K562 (cell line): ENCODE data around the gene RERE. TPM values are rescaled to one million over a fixed set of nuclear protein-coding genes. Genes with fewer than 3 reads are reported as not detected.

Experiments
- ATF2 ChIP-seq: sonication (generic); formaldehyde crosslinking; IDR thresholded peaks from 2 replicates; pipeline ENCODE4 v1.8.1; 2022; ENCODE audit warnings: missing genetic modification reagents
- ATF7 ChIP-seq: fragments of 450-650 bp; IDR thresholded peaks from 2 replicates; pipeline ENCODE4 v1.7.1; 2014; ENCODE audit warnings: mild to moderate bottlenecking, moderate library complexity
- CBFA2T2 ChIP-seq: fragments of 450-650 bp; conservative IDR thresholded peaks from 2 replicates; pipeline ENCODE4 v1.6.1; 2017; ENCODE audit warnings: mild to moderate bottlenecking
- CREM ChIP-seq: IDR thresholded peaks from 2 replicates; pipeline ENCODE4 v1.6.1; 2014; ENCODE audit warnings: antibody characterized with exemption, low read depth
- CTCF ChIP-seq, 3 experiments: IDR thresholded peaks in 2 of 3; conservative IDR thresholded peaks in 1 of 3; 2 replicates each; pipeline ENCODE4 v1.5.1; 2011 to 2012; ENCODE audit warnings: low read length in 3 of 3, mild to moderate bottlenecking in 3 of 3, control low read depth in 2 of 3, improper control_type of control experiment in 1 of 3, inconsistent platforms in 1 of 3, low read depth in 1 of 3, mixed read lengths in 1 of 3, moderate library complexity in 1 of 3; ENCODE audit not compliant: insufficient read depth in 2 of 3
- GATA2 ChIP-seq: sonication (generic); formaldehyde crosslinking; IDR thresholded peaks from 2 replicates; pipeline ENCODE4 v1.4.0; 2020; ENCODE audit warnings: mild to moderate bottlenecking, missing genetic modification reagents
- GTF2E2 ChIP-seq: fragments of 200-800 bp; sonication (Bioruptor generic); IDR thresholded peaks from 2 replicates; pipeline ENCODE4 v1.6.1; 2016; ENCODE audit warnings: missing genetic modification characterization, missing compliant biosample characterization
- HES1 ChIP-seq: fragments of 450-650 bp; IDR thresholded peaks from 2 replicates; pipeline ENCODE4 v1.6.1; 2016; ENCODE audit warnings: low read depth, mild to moderate bottlenecking, moderate library complexity
- MCM7 ChIP-seq, 2 experiments: fragments of 450-650 bp; IDR thresholded peaks; 2 replicates each; pipeline ENCODE4 v1.6.1; 2016 to 2018
- MECOM ChIP-seq: fragments of 250-450 bp; sonication (Bioruptor Pico); IDR thresholded peaks from 2 replicates; pipeline ENCODE4 v1.8.0; 2022; ENCODE audit warnings: inconsistent platforms
- NUFIP1 ChIP-seq: fragments of 450-650 bp; IDR thresholded peaks from 2 replicates; pipeline ENCODE4 v1.6.1; 2018; ENCODE audit not compliant: partially characterized antibody
- PYGO2 ChIP-seq: fragments of 450-650 bp; IDR thresholded peaks from 2 replicates; pipeline ENCODE4 v1.6.1; 2016; ENCODE audit warnings: mild to moderate bottlenecking, missing genetic modification characterization, moderate library complexity, missing compliant biosample characterization
- TAF1 ChIP-seq: IDR thresholded peaks from 2 replicates; pipeline ENCODE4 v1.6.1; 2011; ENCODE audit warnings: mild to moderate bottlenecking, low read length, moderate library complexity; ENCODE audit not compliant: insufficient read depth, control insufficient read depth, severe bottlenecking; ENCODE audit errors: extremely low read depth
- ZBTB49 ChIP-seq: sonication (generic); formaldehyde crosslinking; IDR thresholded peaks from 2 replicates; pipeline ENCODE4 v1.8.0; 2022; ENCODE audit warnings: missing genetic modification reagents, mild to moderate bottlenecking, borderline replicate concordance
- ZNF175 ChIP-seq: fragments of 200-800 bp; sonication (Bioruptor generic); IDR thresholded peaks from 2 replicates; pipeline ENCODE4 v1.6.1; 2016; ENCODE audit warnings: low read depth, mild to moderate bottlenecking, missing genetic modification characterization, missing compliant biosample characterization
- polyA plus RNA-seq, 8 experiments: library from polyadenylated mRNA; depleted of rRNA in 4 of 8; stranded (reverse) in 5 of 8; unstranded in 3 of 8; fragments of >200 nt; fragmentation: Nextera tagmentation in 2 of 8; fragmentation: Illumina TruSeq in 1 of 8; extraction: Ambion mirVana in 2 of 8; extraction: Trizol in 1 of 8; gene quantifications; 2 replicates each; pipeline versions ENCODE4 v1.2.1 to v1.2.3, GENCODE V29; 2011 to 2014; ENCODE audit warnings: inconsistent platforms in 1 of 8, missing spikeins in 1 of 8
- total RNA-seq, 7 experiments: library from RNA; depleted of rRNA in 6 of 7; stranded (reverse); fragments of >200 nt in 6 of 7; fragmentation: Illumina TruSeq in 2 of 7; extraction: Trizol in 2 of 7; gene quantifications; 2 replicates each; pipeline versions ENCODE4 v1.2.1 to v1.2.3, GENCODE V29; 2011 to 2021; ENCODE audit warnings: low replicate concordance in 1 of 7
- TF ChIP-seq, protein P1 (sequence below): fragments of 450-650 bp; IDR thresholded peaks from 2 replicates; pipeline ENCODE4 v1.6.1; 2018; ENCODE audit not compliant: partially characterized antibody
- TF ChIP-seq, protein P2 (sequence below): sonication (generic); formaldehyde crosslinking; IDR thresholded peaks from 2 replicates; pipeline ENCODE4 v1.8.0; 2022; ENCODE audit warnings: mild to moderate bottlenecking, missing genetic modification reagents

RERE gene
- total and polyA plus RNA-seq, 9 of the 15 experiments (the other 6 are each of a cell fraction or from before 2014, with no cell fraction given): 3.0 to 51.5 (median 13.4) TPM

DNA sequence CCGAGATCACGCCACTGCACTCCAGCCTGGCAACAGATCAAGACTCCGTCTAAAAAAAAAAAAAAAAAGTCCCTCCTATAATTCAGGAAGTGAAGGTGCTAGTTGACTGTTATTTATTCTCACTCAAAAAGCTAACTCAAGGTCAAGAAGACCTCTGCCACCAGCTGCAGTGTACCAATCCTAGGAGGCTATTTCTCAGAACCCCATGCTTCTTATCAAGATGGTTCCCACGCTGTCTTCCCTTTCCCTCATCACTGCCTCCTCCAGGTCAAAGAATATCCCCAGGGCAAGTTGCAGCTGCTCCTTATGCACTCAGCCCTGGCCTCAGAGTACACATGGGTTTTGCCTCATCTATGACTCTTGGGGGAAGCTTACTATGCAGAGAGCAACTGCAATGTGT lies 53.6 kb downstream of the RERE start (continued):
- no peak for TF ChIP-seq TAF1
- TF ChIP-seq, protein P1, sequence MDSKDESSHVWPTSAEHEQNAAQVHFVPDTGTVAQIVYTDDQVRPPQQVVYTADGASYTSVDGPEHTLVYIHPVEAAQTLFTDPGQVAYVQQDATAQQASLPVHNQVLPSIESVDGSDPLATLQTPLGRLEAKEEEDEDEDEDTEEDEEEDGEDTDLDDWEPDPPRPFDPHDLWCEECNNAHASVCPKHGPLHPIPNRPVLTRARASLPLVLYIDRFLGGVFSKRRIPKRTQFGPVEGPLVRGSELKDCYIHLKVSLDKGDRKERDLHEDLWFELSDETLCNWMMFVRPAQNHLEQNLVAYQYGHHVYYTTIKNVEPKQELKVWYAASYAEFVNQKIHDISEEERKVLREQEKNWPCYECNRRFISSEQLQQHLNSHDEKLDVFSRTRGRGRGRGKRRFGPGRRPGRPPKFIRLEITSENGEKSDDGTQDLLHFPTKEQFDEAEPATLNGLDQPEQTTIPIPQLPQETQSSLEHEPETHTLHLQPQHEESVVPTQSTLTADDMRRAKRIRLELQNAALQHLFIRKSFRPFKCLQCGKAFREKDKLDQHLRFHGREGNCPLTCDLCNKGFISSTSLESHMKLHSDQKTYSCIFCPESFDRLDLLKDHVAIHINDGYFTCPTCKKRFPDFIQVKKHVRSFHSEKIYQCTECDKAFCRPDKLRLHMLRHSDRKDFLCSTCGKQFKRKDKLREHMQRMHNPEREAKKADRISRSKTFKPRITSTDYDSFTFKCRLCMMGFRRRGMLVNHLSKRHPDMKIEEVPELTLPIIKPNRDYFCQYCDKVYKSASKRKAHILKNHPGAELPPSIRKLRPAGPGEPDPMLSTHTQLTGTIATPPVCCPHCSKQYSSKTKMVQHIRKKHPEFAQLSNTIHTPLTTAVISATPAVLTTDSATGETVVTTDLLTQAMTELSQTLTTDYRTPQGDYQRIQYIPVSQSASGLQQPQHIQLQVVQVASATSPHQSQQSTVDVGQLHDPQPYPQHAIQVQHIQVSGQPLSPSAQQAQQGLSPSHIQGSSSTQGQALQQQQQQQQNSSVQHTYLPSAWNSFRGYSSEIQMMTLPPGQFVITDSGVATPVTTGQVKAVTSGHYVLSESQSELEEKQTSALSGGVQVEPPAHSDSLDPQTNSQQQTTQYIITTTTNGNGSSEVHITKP: no peak
- no peak for TF ChIP-seq HES1
- no peak for TF ChIP-seq MCM7 (IDR thresholded peaks at IDR 0.05)
- TF ChIP-seq PYGO2: no peak
- TF ChIP-seq GTF2E2 (tag): no peak
- TF ChIP-seq CBFA2T2: peak; percentile 32; the same call in 1 of the 2 replicates
- TF ChIP-seq ZBTB49: no peak
- peak; percentile 58 to 73 (median 60) for TF ChIP-seq CTCF (IDR thresholded peaks at IDR 0.05 in 2 of 3, conservative IDR thresholded peaks at IDR 0.05 in 1 of 3; ENCODE audit: insufficient read depth in 2 of 3, low read depth in 1 of 3, low read length in 3 of 3)
- TF ChIP-seq, protein P2, sequence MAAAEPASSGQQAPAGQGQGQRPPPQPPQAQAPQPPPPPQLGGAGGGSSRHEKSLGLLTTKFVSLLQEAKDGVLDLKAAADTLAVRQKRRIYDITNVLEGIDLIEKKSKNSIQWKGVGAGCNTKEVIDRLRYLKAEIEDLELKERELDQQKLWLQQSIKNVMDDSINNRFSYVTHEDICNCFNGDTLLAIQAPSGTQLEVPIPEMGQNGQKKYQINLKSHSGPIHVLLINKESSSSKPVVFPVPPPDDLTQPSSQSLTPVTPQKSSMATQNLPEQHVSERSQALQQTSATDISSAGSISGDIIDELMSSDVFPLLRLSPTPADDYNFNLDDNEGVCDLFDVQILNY (CRISPR knock-in tag): no peak
- TF ChIP-seq GATA2 (CRISPR knock-in tag): 0 out of 2 replicates have a peak, but pooled peaks have one; percentile 15
- TF ChIP-seq NUFIP1: no peak
- peak; percentile 13; the same call in 1 of the 2 replicates for TF ChIP-seq CREM
- no peak for TF ChIP-seq MECOM
- TF ChIP-seq ATF2 (CRISPR knock-in tag): no peak
- 0 out of 2 replicates have a peak, but pooled peaks have one; percentile 22 for TF ChIP-seq ZNF175 (CRISPR knock-in tag)
- 0 out of 2 replicates have a peak, but pooled peaks have one; percentile 45 for TF ChIP-seq ATF7
